PFSK-1 (cell line): ENCODE data around the gene ADPRHL1.

ENCODE experiments used
- FOXP2 ChIP-seq: optimal IDR thresholded peaks from 2 replicates; pipeline ENCODE3; 2011; ENCODE audit warnings: borderline replicate concordance, control low read depth, inconsistent platforms; ENCODE audit not compliant: insufficient read depth; ENCODE audit errors: extremely low read length, extremely low read depth
- POLR2AphosphoS5 ChIP-seq: IDR thresholded peaks from 2 replicates; pipeline ENCODE4 v1.6.1; 2012; ENCODE audit warnings: low read depth, mild to moderate bottlenecking, control low read depth, low read length, moderate library complexity
- REST ChIP-seq, 2 experiments: IDR thresholded peaks; 2 replicates each; pipeline versions ENCODE4 v1.6.1 to v1.8.0; 2011 to 2012; ENCODE audit warnings: low read depth in 2 of 2, low read length in 2 of 2, control low read depth in 1 of 2, inconsistent platforms in 1 of 2, mild to moderate bottlenecking in 1 of 2, moderate library complexity in 1 of 2; ENCODE audit not compliant: insufficient read depth in 1 of 2
- SIN3A ChIP-seq: IDR thresholded peaks from 2 replicates; pipeline ENCODE4 v1.6.1; 2012; ENCODE audit warnings: mild to moderate bottlenecking, low read length, moderate library complexity, borderline replicate concordance; ENCODE audit not compliant: insufficient read depth
- TAF1 ChIP-seq: IDR thresholded peaks from 2 replicates; pipeline ENCODE4 v1.6.1; 2012; ENCODE audit warnings: low read length, control low read depth, borderline replicate concordance; ENCODE audit not compliant: insufficient read depth

ADPRHL1 gene

GRCh38 chr13:113468029-113468428, 14.7 kb upstream of the ADPRHL1 start:
- TF ChIP-seq POLR2AphosphoS5, result no peak
- no peak for TF ChIP-seq FOXP2
- TF ChIP-seq REST (IDR thresholded peaks at IDR 0.05; ENCODE audit: insufficient read depth in 1 of 2, low read depth in 2 of 2, low read length in 2 of 2), result no peak
- no peak for TF ChIP-seq SIN3A
- no peak for TF ChIP-seq TAF1

- no peak for TF ChIP-seq SIN3A
- no peak for TF ChIP-seq TAF1
- no peak for TF ChIP-seq FOXP2
- no peak for TF ChIP-seq REST (IDR thresholded peaks at IDR 0.05; ENCODE audit: insufficient read depth in 1 of 2, low read depth in 2 of 2, low read length in 2 of 2)
- TF ChIP-seq POLR2AphosphoS5, result no peak
Observed at GRCh38 chr13:113466383-113466782, 13.1 kb upstream of the ADPRHL1 start.

- no peak for TF ChIP-seq FOXP2
- TF ChIP-seq POLR2AphosphoS5, result no peak
- TF ChIP-seq REST (IDR thresholded peaks at IDR 0.05; ENCODE audit: insufficient read depth in 1 of 2, low read depth in 2 of 2, low read length in 2 of 2), result no peak
- no peak for TF ChIP-seq TAF1
- no peak for TF ChIP-seq SIN3A
Observed at GRCh38 chr13:113465300-113465699, 12.0 kb upstream of the ADPRHL1 start.

- TF ChIP-seq FOXP2, result no peak
- TF ChIP-seq SIN3A, result no peak
- no peak for TF ChIP-seq REST (IDR thresholded peaks at IDR 0.05; ENCODE audit: insufficient read depth in 1 of 2, low read depth in 2 of 2, low read length in 2 of 2)
- TF ChIP-seq TAF1, result no peak
- no peak for TF ChIP-seq POLR2AphosphoS5
Observed at GRCh38 chr13:113464476-113464875, 11.2 kb upstream of the ADPRHL1 start.
